GM13976 (cell line): ENCODE measurements around the gene CAMSAP2.

Source experiments
- DNase-seq: peaks from one replicate; pipeline ENCODE4 v3.0.0; 2012; ENCODE audit warnings: low spot score
- in situ Hi-C: fragments of 300-500 bp; cut with MboI; formaldehyde crosslinking; loops from one replicate; pipeline ENCODE4 v1.12.0; 2022; ENCODE audit warnings: low sequenced_read_pairs, mixed read lengths, inconsistent platforms; ENCODE audit not compliant: unreplicated experiment
- TF ChIP-seq, protein P1 (sequence below): IDR thresholded peaks from 2 replicates; pipeline ENCODE4 v1.5.1; 2012; ENCODE audit warnings: borderline replicate concordance, mild to moderate bottlenecking; ENCODE audit not compliant: insufficient read depth; ENCODE audit errors: extremely low read depth, missing control alignments, control extremely low read depth

The CAMSAP2 gene

DNA sequence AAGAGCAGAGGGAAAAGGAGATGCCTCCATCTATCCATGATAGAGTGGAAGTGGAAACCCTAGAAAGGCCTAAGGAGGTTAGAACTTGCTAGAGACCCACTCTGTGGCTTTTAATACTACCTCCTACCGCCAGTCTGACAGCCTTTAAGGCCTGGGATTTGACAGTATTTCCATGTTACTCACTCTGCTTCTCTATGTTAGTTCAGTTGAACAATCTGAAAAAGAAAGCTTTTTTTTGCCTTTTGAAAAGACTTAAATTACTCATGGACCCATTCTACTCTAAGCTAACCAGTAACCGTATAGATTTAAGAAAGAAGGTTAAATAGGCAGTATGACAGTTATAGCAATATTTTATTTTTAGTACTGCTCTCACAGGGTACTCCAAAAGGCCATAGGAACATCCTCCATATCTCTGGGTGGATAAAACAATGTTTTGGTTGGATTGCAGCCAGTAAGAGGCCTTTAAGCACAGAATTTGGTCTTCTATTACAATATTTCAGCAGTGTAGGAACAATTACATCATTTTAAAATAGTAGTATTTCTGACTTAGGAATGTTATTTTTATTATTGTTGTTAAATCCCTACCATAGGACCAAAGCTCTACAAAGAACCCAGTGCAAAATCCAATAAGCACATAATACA, 118.1 kb downstream of the CAMSAP2 start:
- in situ Hi-C loops, result no loop called here
- no peak for DNase-seq
- TF ChIP-seq, protein P1, sequence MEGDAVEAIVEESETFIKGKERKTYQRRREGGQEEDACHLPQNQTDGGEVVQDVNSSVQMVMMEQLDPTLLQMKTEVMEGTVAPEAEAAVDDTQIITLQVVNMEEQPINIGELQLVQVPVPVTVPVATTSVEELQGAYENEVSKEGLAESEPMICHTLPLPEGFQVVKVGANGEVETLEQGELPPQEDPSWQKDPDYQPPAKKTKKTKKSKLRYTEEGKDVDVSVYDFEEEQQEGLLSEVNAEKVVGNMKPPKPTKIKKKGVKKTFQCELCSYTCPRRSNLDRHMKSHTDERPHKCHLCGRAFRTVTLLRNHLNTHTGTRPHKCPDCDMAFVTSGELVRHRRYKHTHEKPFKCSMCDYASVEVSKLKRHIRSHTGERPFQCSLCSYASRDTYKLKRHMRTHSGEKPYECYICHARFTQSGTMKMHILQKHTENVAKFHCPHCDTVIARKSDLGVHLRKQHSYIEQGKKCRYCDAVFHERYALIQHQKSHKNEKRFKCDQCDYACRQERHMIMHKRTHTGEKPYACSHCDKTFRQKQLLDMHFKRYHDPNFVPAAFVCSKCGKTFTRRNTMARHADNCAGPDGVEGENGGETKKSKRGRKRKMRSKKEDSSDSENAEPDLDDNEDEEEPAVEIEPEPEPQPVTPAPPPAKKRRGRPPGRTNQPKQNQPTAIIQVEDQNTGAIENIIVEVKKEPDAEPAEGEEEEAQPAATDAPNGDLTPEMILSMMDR, result no peak

DNA sequence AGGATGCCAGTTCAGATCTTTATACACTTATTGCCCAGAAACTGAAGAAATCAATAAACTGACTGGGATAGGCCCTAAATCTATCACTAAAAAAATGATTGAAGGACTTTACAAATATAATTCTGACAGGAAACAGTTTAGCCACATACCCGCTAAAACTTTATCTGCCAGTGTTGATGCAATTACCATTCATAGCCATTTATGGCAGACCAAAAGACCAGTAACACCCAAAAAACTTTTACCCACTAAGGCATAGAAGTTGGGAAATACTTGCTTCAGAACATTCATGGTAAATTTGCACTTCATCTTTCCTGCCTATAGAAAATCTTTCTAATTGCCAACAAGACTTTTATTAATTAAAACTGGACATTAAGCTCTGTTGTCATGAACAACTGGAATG, 119.1 kb downstream of the CAMSAP2 start:
- TF ChIP-seq, protein P1, result no peak
- in situ Hi-C loops, result no loop called here
- no peak for DNase-seq

DNA sequence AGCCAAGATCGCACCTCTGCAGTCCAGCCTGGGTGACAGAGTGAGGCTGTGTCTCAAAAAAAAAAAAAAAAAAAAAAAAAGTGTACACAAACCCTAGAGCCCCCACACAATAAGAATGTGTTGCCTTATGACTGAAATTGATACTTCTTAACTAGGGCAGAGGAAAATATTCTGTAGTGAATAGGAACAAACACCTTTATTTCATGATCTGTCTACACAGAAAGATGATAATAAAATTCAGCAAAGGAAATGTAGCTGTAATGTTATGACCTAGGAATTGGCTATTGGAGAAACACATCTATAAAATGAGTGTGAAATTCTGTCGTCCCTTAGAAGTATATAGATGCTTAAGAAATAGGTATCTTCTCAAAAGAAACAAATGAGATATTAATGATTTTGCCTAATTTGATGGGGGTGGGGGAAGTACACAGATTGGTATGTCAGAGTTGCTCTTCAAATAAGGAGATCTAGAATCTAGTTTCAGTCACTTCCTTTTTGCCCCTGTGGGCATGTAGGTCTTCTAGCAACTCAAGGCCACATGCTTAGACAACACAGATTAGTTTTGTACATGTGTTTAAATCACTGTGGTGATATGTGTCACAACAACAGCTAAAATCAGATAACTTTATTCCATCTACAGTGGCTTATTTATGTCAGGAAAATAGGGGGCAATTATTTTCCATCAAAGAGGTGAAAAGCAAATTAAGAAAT, 123.4 kb downstream of the CAMSAP2 start:
- in situ Hi-C loops, result no loop called here
- TF ChIP-seq, protein P1, result no peak
- peak; percentile 50 for DNase-seq

DNA sequence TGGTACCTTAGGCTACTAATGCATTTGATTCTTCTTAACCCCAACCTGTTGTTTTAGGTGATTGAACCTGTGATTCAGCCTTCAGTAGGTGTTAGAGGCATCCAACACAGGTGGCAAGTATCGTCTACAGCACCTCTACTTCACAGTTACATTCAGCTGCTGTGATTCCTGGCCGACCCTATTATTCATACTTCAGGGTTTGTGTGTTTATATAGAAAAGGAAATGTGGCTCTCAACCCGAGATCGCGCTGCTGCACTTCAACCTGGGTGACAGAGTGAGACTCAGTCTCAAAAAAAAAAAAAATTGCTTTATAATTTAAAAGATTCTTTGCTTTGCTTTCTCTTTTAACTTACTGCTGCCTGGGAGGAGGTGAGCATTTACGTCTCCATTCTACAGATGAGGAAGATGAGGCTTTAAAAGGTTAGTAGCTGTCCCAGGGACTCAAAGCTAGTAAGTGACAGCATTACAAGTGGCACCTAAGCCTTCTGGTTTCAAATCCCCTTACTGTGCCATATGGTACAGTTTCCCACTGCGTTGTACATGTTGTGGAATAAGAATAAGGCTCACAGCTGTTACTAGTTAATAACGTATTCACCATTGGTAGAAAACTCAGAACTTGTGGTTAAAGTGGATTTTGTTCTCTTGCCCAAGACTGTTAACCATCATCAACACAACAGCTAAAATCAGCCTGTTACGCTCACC, 124.2 kb downstream of the CAMSAP2 start:
- in situ Hi-C loops, result no loop called here
- DNase-seq, result no peak
- TF ChIP-seq, protein P1, result no peak

DNA sequence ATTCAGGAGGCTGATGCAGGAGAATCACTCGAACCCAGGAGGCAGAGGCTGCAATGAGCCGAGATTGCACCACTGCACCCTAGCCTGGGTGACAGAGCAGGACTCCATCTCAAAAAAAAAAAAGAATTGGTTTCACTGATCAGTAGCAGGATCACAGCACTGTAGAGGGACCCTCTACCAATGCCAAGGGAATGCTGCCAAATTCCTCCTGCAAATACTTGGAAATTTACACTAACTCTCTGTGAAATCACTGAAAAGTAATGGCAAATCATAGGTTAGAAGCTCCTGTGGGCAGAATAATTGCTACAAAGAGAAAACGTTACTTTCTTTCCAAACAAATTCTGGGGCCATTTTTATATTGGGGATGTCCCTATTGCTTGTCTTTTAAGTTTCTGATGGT, 127.4 kb downstream of the CAMSAP2 start:
- in situ Hi-C loops, result no loop called here
- TF ChIP-seq, protein P1, result no peak
- DNase-seq, result no peak

DNA sequence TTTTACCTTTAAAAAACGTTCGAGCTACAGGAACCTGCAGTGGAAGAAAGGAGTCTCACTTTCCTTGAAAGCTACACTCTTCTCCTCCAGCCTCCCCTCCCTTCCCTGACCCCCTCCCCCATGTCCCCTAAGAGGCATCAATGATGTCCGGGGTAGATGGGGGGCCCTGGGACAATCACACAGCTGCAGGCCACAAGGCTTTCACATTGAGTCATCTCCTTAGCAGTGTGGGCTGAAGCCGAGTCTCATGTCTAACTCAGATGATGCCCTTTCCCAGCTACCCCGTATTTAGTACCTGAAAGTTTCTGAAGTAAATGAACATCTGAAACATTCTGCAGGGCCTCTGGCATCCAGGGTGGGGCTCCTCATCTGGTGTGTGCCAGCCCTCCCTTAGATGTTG, 127.8 kb downstream of the CAMSAP2 start:
- TF ChIP-seq, protein P1, result no peak
- DNase-seq, result peak; percentile 81
- in situ Hi-C loops, result no loop called here
